Mesodermal cell (in vitro differentiated cells): ENCODE measurements around the gene ERC1.

Experiments used
- H3K27ac ChIP-seq: 2 replicates; pipeline ENCODE4 v1.7.0; 2013; ENCODE audit warnings: mild to moderate bottlenecking, low read depth, low read length, moderate library complexity; ENCODE audit not compliant: severe bottlenecking
- H3K36me3 ChIP-seq: 2 replicates; pipeline ENCODE4 v1.7.1; 2013; ENCODE audit warnings: mild to moderate bottlenecking, low read length, moderate library complexity; ENCODE audit not compliant: control insufficient read depth, insufficient read depth
- H3K4me1 ChIP-seq: one replicate; pipeline ENCODE4 v1.7.1; 2013; ENCODE audit warnings: mild to moderate bottlenecking, low read length; ENCODE audit not compliant: insufficient read depth, control insufficient read depth, poor library complexity, severe bottlenecking
- H3K4me3 ChIP-seq: 2 replicates; pipeline ENCODE4 v1.7.0; 2013; ENCODE audit warnings: low read length, control low read depth, mild to moderate bottlenecking; ENCODE audit not compliant: insufficient read depth, poor library complexity, severe bottlenecking; ENCODE audit errors: extremely low read depth
- H3K9me3 ChIP-seq: 2 replicates; pipeline ENCODE4 v1.7.1; 2013; ENCODE audit warnings: mild to moderate bottlenecking, low read length, moderate library complexity; ENCODE audit not compliant: control insufficient read depth
- WGBS, 2 experiments: methylation state at CpG; one replicate each; pipeline ENCODE4 v1.1.5; 2013; ENCODE audit warnings: missing lambda C conversion rate in 2 of 2; ENCODE audit not compliant: insufficient coverage in 2 of 2; 5-methylcytosine and 5-hydroxymethylcytosine counted together

The ERC1 gene

GRCh38 chr12:1419849-1420371, 428.9 kb downstream of the ERC1 start:
- H3K9me3 ChIP-seq, result peaks cover 8% of the 10 kb centered on the region
- H3K27ac ChIP-seq, result no peak overlapping the region
- no CpG with 5 or more reads among the region's 1 CpG for WGBS, 2 experiments
- no peak overlapping the region for H3K4me3 ChIP-seq
- H3K36me3 ChIP-seq, result peaks cover 2% of the 10 kb centered on the region
- H3K4me1 ChIP-seq, result no peaks in the 10 kb centered on the region

DNA sequence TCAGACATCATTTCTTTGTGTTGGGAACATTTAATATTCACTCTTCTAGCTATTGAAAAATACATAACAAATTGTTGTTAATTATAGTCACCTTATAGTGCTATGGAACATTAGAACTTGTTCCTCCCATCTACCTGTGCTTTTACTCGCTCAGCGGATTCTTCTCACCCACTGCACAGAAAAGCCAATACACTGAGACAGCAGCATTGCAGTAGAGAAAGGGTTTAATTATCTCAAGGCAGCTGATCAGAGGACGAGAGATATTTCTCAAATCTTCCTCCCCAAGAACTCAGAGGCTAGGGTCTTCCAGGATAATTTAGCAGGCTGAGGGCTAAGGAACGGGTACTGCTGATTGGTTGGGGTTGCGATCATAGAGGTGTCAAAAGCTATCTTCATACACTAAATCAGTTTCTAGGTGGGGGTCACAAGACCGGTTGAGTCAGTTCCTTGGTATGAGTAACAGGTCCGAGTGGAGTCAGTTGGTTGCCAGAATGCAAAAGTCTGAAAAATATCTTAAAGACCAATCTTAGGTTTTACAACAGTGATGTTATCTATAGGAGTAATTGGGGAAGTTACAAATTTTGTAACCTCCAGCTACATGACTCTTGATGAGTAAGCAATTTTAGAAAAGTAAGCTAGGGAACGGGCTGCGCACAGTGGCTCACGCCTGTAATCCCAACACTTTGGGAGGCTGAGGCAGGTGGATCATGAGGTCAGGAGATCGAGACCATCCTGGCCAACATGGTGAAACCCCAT, 430.2 kb downstream of the ERC1 start:
- Histone ChIP-seq H3K4me3 (no peak overlapping the region), H3K9me3 (peaks cover 8% of the 10 kb centered on the region), H3K4me1 (no peaks in the 10 kb centered on the region), H3K27ac (no peak overlapping the region), H3K36me3 (peaks cover 2% of the 10 kb centered on the region)
- 90 to 100% methylated on average over 2 of the region's 11 CpGs for WGBS, 2 experiments

DNA sequence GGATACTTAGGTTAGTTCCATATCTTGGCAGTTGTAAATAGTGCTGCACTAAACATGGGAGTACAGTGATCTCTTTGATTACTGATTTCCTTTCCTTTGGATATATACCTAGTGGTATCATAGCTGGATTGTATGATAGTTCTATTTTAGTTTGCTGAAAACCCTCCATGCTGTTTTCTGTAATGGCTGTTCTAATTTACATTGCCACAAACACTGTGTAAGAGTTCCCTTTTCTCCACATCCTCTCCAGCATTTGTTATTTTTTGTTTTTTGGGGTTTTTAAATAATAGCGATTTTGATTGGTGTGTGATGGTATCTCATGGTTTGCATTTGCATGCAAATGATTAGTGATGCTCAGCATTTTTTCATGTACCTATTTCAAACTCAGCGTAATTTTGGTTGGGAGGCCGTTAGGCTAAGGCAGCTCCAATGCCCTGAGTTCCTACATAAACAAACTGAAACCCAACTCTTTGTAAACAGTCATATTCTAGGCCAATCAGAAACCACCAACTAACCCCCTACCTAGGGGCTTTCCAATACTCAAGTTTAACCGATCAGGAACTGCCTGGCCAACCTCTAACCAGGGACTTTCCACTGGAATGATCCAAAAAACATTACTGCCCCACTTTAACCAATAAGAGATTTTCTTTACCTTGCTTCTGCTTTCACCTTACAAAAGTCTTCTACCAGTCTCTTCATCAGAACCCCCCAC, 431.7 kb downstream of the ERC1 start:
- Histone ChIP-seq H3K9me3 (peaks cover 8% of the 10 kb centered on the region), H3K27ac (no peak overlapping the region), H3K4me3 (no peak overlapping the region), H3K4me1 (no peaks in the 10 kb centered on the region), H3K36me3 (peaks cover 2% of the 10 kb centered on the region)
- WGBS, 2 experiments, result 95 to 100% methylated on average over 3 to 4 of the region's 4 CpGs

DNA sequence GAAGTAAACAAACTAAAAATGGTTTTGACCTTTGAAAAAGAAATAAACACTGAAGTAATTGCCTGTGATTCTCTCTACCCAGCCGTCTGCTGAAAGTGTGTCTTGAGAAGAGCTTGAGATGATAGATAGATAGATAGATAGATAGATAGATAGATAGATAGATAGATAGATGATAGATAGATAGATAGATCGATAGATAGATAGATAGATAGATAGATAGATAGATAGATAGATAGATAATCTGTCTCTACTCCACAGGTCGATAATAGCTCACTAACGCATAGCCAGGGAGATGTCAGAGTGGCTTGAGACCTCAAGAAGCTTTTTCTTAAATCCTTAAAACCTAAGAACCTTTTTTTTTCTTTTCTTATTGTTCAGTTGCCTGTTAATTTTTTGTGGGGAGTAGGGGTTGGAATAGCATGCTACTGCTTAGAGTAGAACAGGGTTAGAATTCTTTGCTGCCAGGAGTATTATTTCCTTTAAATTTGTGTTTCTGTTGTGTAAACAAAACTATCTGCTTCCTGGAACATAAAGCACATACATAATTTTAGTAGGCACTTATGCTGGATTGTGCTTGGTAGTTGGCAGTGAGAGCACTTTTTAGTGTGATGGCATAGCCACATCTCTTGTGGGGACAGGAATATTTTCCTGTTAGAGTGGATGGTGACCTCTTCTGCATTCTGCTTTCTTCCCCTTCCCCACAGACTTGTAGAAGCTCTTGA, 433.8 kb downstream of the ERC1 start:
- no peak overlapping the region for H3K4me3 ChIP-seq
- 77 to 88% methylated on average over 1 to 2 of the region's 4 CpGs for WGBS, 2 experiments
- no peaks in the 10 kb centered on the region for H3K4me1 ChIP-seq

DNA sequence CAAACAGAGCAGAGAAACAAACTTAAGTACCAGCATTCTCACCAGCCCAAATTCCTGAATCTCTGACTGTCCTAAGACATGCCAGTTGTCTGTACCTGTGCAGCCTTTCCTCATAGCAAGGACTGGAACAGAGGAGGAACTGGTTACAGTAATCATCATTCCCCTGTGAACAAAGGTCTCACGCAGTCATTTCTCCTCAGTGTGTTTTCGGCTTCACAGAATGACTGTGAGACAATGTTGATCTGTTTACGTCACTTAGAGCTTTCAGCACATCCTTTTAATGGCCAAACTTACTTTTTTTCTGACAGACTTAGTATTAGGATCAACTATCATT, 434.3 kb downstream of the ERC1 start:
- WGBS, 2 experiments, result 73 to 96% methylated on average over 2 to 3 of the region's 3 CpGs
- H3K4me3 ChIP-seq, result no peak overlapping the region
- no peaks in the 10 kb centered on the region for H3K4me1 ChIP-seq

More for the DNA sequence above, 433.8 kb downstream of the ERC1 start:
- Histone ChIP-seq H3K9me3 (peaks cover 8% of the 10 kb centered on the region), H3K36me3 (peaks cover 2% of the 10 kb centered on the region), H3K27ac (no peak overlapping the region)

GRCh38 chr12:1428671-1429070, 437.6 kb downstream of the ERC1 start:
- no peaks in the 10 kb centered on the region for H3K4me1 ChIP-seq
- no peak overlapping the region for H3K27ac ChIP-seq
- no peak overlapping the region for H3K4me3 ChIP-seq
- H3K9me3 ChIP-seq, result no peaks in the 10 kb centered on the region
- WGBS, 2 experiments, result 94 to 100% methylated on average over 3 of the region's 5 CpGs
- H3K36me3 ChIP-seq, result no peaks in the 10 kb centered on the region

More for the DNA sequence above, 434.3 kb downstream of the ERC1 start:
- Histone ChIP-seq H3K9me3 (peaks cover 8% of the 10 kb centered on the region), H3K27ac (no peak overlapping the region), H3K36me3 (peaks cover 2% of the 10 kb centered on the region)

DNA sequence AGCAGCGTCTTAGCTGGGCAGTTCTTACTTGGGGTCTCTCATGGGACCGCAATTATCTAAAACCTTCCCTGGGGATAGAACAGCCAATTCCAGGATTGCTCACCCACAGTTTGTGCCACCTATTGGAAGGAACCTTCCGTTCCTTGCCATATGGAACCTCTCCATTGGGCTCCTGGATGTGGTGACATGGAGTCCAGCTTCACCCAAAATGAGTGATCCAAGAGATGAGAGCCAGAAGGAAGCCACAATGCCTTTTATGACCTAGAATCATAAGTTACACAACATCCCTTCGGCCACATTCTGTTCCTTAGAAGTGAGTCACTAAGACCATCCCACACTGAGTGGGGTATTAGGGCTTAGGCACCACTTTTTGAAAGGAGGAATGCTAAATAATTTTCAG, 439.0 kb downstream of the ERC1 start:
- WGBS, 2 experiments, result 97 to 100% methylated on average over 2 to 4 of the region's 4 CpGs
- Histone ChIP-seq H3K4me3 (no peak overlapping the region), H3K27ac (no peak overlapping the region)

DNA sequence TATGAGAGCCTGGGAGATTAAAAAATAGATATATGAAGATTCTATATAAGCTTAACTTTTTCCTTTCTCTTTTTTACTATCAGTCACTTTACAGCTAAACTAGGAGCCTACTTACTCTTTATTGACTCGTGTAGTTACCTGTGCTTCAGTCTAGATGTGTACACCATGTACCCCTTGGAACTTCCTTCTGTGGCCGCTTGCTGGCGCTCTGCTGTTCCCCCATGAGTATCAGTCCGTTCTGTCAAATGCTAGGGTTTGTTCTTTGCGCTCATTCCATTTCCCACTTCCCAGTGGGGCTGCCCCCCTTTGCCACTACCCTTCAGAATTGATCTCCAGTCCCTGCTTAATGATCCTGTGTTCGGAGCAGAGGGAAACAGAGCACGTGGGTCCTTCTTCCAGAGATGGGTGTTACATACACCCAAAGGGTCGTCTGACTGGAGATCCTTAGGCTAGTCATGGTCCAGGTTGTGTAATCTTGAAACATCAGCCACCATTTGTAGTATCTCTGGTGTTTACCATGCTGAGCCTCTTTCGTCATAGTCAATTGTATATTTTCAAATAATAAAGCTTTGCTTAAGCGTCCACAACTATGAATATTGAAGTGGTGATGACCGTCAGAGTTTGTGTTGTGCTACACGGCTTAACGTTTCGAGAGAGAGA, 443.4 kb downstream of the ERC1 start:
- WGBS, 2 experiments, result 94 to 95% methylated on average over 10 to 13 of the region's 14 CpGs

More for the DNA sequence above, 439.0 kb downstream of the ERC1 start:
- Histone ChIP-seq H3K9me3 (no peaks in the 10 kb centered on the region), H3K36me3 (no peaks in the 10 kb centered on the region), H3K4me1 (no peaks in the 10 kb centered on the region)

DNA sequence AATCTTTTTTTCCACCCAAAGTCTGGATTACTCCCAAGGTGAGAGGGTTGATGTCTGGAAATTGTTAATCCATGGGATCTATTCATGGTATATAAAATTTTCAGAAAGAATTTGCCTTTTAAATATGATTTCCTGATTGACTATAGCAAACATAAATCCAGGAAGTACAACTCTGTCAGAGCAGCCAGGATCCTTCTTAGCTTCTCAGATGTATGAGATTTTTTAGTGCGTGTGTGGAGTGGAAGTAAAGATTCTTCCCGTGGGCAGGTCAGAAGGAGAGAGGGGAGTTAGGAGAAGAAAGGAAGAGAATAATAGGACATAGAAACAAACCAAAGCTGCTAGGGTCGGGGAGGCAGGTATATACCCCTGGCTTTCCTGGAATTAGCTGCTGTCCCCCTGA, 444.0 kb downstream of the ERC1 start:
- no peaks in the 10 kb centered on the region for H3K9me3 ChIP-seq
- H3K4me1 ChIP-seq, result no peaks in the 10 kb centered on the region
- 89 to 100% methylated on average over 2 to 3 of the region's 3 CpGs for WGBS, 2 experiments
- no peak overlapping the region for H3K4me3 ChIP-seq
- H3K36me3 ChIP-seq, result no peaks in the 10 kb centered on the region
- no peak overlapping the region for H3K27ac ChIP-seq

More for the DNA sequence above, 443.4 kb downstream of the ERC1 start:
- Histone ChIP-seq H3K4me3 (no peak overlapping the region), H3K9me3 (no peaks in the 10 kb centered on the region), H3K27ac (no peak overlapping the region), H3K36me3 (no peaks in the 10 kb centered on the region), H3K4me1 (no peaks in the 10 kb centered on the region)

DNA sequence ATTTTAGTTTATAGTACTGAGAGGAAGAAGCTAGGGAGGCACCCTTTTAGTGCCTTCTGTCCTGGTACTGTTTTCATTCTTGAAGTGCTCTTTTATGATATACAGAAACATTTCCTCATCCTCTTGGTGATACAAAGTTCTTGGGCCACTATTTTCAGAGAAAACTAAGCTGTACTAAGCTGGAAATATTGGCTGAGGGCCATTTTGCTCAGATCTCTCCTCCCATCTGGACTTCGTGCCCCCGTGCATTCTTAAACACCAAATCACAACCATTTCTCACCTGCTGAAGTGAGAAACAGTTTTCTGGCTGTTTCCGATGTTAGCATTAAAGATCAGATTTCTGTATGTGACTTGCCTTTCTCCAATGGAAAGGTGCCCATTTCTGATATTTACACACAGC, 444.4 kb downstream of the ERC1 start:
- Histone ChIP-seq H3K4me1 (no peaks in the 10 kb centered on the region), H3K9me3 (no peaks in the 10 kb centered on the region), H3K36me3 (no peaks in the 10 kb centered on the region), H3K27ac (no peak overlapping the region), H3K4me3 (no peak overlapping the region)
- WGBS, 2 experiments, result 100% methylated on average over 2 of the region's 3 CpGs; no CpG with 5 or more reads in 1 of the 2 experiments
